HCT116 (cell line): Measurements from ENCODE around the gene ADGRL3. TPM values are rescaled to one million over a fixed set of nuclear protein-coding genes. Genes with fewer than 3 reads are reported as not detected.

Source experiments
- ATAC-seq: fragments of 200-7000 bp; cut with Tn5 transposase; 2 replicates; pipeline ENCODE4 v1.9.1; 2020; ENCODE audit warnings: mild to moderate bottlenecking, moderate library complexity
- BruUV-seq: library from RNA; stranded (reverse); fragments of 400-500 nt; replicated peaks from 2 replicates; lab custom pipeline; 2021; lab: Mats Ljungman, UMichigan
- CTCF ChIA-PET: fragments of 300-600 bp; sonication (Branson Sonifier 250); formaldehyde crosslinking; loops from one replicate; lab custom pipeline; 2021; ENCODE audit warnings: antibody characterized with exemption; lab: Charles Lee
- POLR2A ChIA-PET: fragments of 300-600, 350-600 bp; sonication (Branson Sonifier 250); formaldehyde crosslinking; loops from one replicate; lab custom pipeline; 2021; ENCODE audit warnings: antibody characterized with exemption; lab: Charles Lee
- RAD21 ChIA-PET, 2 experiments: fragments of 300-600 bp; sonication (Branson Sonifier 250); formaldehyde crosslinking; loops; one replicate each; lab custom pipeline; 2023; ENCODE audit warnings: low total read pairs in 2 of 2; ENCODE audit not compliant: uncharacterized antibody in 2 of 2, unreplicated experiment in 2 of 2, low non-redundant PET in 1 of 2; lab: Charles Lee
- DNase-seq: peaks from one replicate; pipeline ENCODE4 v3.0.0-alpha.2; 2010; ENCODE audit warnings: low read depth, low spot score
- H2AFZ ChIP-seq: fragments of 200-600 bp; shearing (Covaris generic), sonication (generic); 2 replicates; pipeline ENCODE4 v1.6.1; 2017; ENCODE audit warnings: low read depth, mixed run types, mixed read lengths, antibody characterized with exemption, low read length; ENCODE audit not compliant: poor library complexity, severe bottlenecking
- H3K27ac ChIP-seq: 2 replicates; pipeline ENCODE4 v1.5.1; 2012; ENCODE audit warnings: low read depth, low read length
- H3K27me3 ChIP-seq: fragments of 200-600 bp; sonication (generic); 2 replicates; pipeline ENCODE4 v1.6.1; 2016; ENCODE audit warnings: mixed run types, low read length, mixed read lengths; ENCODE audit not compliant: insufficient read depth
- H3K36me3 ChIP-seq, 2 experiments: fragments of 200-500 bp in 1 of 2; fragments of 200-600 bp in 1 of 2; sonication (Bioruptor generic) in 1 of 2; sonication (generic) in 1 of 2; 2 replicates each; pipeline versions ENCODE4 v1.5.1 to v1.6.1; 2014 to 2016; ENCODE audit warnings: low read length in 2 of 2, inconsistent platforms in 1 of 2, mixed read lengths in 1 of 2, mixed run types in 1 of 2; ENCODE audit not compliant: insufficient read depth in 2 of 2, control insufficient read depth in 1 of 2
- H3K4me1 ChIP-seq, 2 experiments: fragments of 200-600 bp in 1 of 2; sonication (generic) in 1 of 2; 2 replicates each; pipeline versions ENCODE4 v1.5.1 to v1.6.1; 2012 to 2017; ENCODE audit warnings: low read length in 2 of 2, inconsistent platforms in 1 of 2, mild to moderate bottlenecking in 1 of 2, mixed read lengths in 1 of 2, mixed run types in 1 of 2, moderate library complexity in 1 of 2; ENCODE audit not compliant: insufficient read depth in 2 of 2, control insufficient read depth in 1 of 2
- H3K4me2 ChIP-seq: fragments of 200-600 bp; sonication (generic); 2 replicates; pipeline ENCODE4 v1.6.1; 2017; ENCODE audit warnings: mixed run types, low read length, mixed read lengths
- H3K4me3 ChIP-seq, 2 experiments: fragments of 200-600 bp in 1 of 2; sonication (generic) in 1 of 2; replicated peaks in 1 of 2; 2 replicates each; pipeline ENCODE4 v1.5.1; 2011 to 2016; ENCODE audit warnings: low read length in 2 of 2, control low read depth in 1 of 2, low read depth in 1 of 2, mild to moderate bottlenecking in 1 of 2, mixed read lengths in 1 of 2, mixed run types in 1 of 2
- H3K79me2 ChIP-seq: fragments of 200-600 bp; sonication (generic); 2 replicates; pipeline ENCODE4 v1.6.1; 2017; ENCODE audit warnings: mild to moderate bottlenecking, mixed run types, low read length, moderate library complexity, mixed read lengths; ENCODE audit not compliant: insufficient read depth
- H3K9ac ChIP-seq: fragments of 200-600 bp; sonication (generic); 2 replicates; pipeline ENCODE4 v1.6.1; 2016; ENCODE audit warnings: low read length, mixed read lengths
- H3K9me2 ChIP-seq: fragments of 200-600 bp; sonication (generic), shearing (Covaris generic); 2 replicates; pipeline ENCODE4 v1.6.1; 2017; ENCODE audit warnings: mixed run types, mild to moderate bottlenecking, moderate library complexity; ENCODE audit not compliant: insufficient read depth
- H3K9me3 ChIP-seq, 2 experiments: fragments of 200-500 bp in 1 of 2; fragments of 200-600 bp in 1 of 2; sonication (Bioruptor generic) in 1 of 2; sonication (generic) in 1 of 2; 2 replicates each; pipeline ENCODE4 v1.6.1; 2014 to 2017; ENCODE audit warnings: low read length in 2 of 2, mixed read lengths in 2 of 2, inconsistent platforms in 1 of 2, low read depth in 1 of 2, mild to moderate bottlenecking in 1 of 2, mixed run types in 1 of 2, moderate library complexity in 1 of 2; ENCODE audit not compliant: control insufficient read depth in 1 of 2, insufficient read depth in 1 of 2
- H4K20me1 ChIP-seq: fragments of 200-600 bp; sonication (generic), shearing (Covaris generic); 2 replicates; pipeline ENCODE4 v1.6.1; 2017; ENCODE audit warnings: mixed run types, mild to moderate bottlenecking, moderate library complexity; ENCODE audit not compliant: insufficient read depth
- CEBPB ChIP-seq: IDR thresholded peaks from 2 replicates; pipeline ENCODE4 v1.6.1; 2012; ENCODE audit warnings: low read depth
- EGR1 ChIP-seq: IDR thresholded peaks from 2 replicates; pipeline ENCODE4 v1.6.1; 2012; ENCODE audit warnings: low read depth
- ELF1 ChIP-seq: IDR thresholded peaks from 2 replicates; pipeline ENCODE4 v1.6.1; 2012; ENCODE audit warnings: low read depth, borderline replicate concordance
- EZH2 ChIP-seq: fragments of 200-600 bp; sonication (generic); IDR thresholded peaks from 2 replicates; pipeline ENCODE4 v1.6.1; 2017; ENCODE audit warnings: antibody characterized with exemption, mixed run types
- EZH2phosphoT487 ChIP-seq: fragments of 200-600 bp; IDR thresholded peaks from 2 replicates; pipeline ENCODE4 v1.6.1; 2018; ENCODE audit warnings: antibody characterized with exemption, borderline replicate concordance
- FOSL1 ChIP-seq: IDR thresholded peaks from 2 replicates; pipeline ENCODE4 v1.6.1; 2012; ENCODE audit warnings: low read depth
- POLR2A ChIP-seq: IDR thresholded peaks from 2 replicates; pipeline ENCODE4 v1.7.0; 2011; ENCODE audit warnings: borderline replicate concordance; ENCODE audit not compliant: insufficient read depth, insufficient read length; ENCODE audit errors: extremely low read depth
- POLR2AphosphoS5 ChIP-seq: IDR thresholded peaks from 2 replicates; pipeline ENCODE4 v1.6.1; 2011; ENCODE audit warnings: mild to moderate bottlenecking, low read depth, low read length, moderate library complexity
- RAD21 ChIP-seq: IDR thresholded peaks from 2 replicates; pipeline ENCODE4 v1.6.1; 2012; ENCODE audit warnings: low read depth, mild to moderate bottlenecking
- SIN3A ChIP-seq: IDR thresholded peaks from 2 replicates; pipeline ENCODE4 v1.6.1; 2012; ENCODE audit warnings: low read depth
- SP1 ChIP-seq: IDR thresholded peaks from 2 replicates; pipeline ENCODE4 v1.6.1; 2012; ENCODE audit warnings: low read depth
- SRF ChIP-seq: IDR thresholded peaks from 2 replicates; pipeline ENCODE4 v1.6.1; 2012; ENCODE audit warnings: low read depth
- YY1 ChIP-seq: IDR thresholded peaks from 2 replicates; pipeline ENCODE4 v1.6.1; 2011; ENCODE audit warnings: low read length, low read depth, moderate library complexity, mild to moderate bottlenecking; ENCODE audit not compliant: insufficient replicate concordance; ENCODE audit errors: extremely low read depth
- ZBTB33 ChIP-seq: IDR thresholded peaks from 2 replicates; pipeline ENCODE4 v1.6.1; 2011; ENCODE audit warnings: mild to moderate bottlenecking, low read length, moderate library complexity; ENCODE audit not compliant: insufficient replicate concordance; ENCODE audit errors: extremely low read depth
- ZFX ChIP-seq: fragments of 450-650 bp; IDR thresholded peaks from 2 replicates; pipeline ENCODE4 v1.6.1; 2017
- ZNF274 ChIP-seq: fragments of 200-500 bp; sonication (Bioruptor generic); IDR thresholded peaks from 2 replicates; pipeline ENCODE4 v1.6.1; 2014; ENCODE audit warnings: mild to moderate bottlenecking, low read depth, low read length, inconsistent platforms
- intact Hi-C: fragments of 100-400 bp; cut with micrococcal nuclease; formaldehyde crosslinking; loops from 2 replicates; pipeline ENCODE4 v1.10.0; 2022
- total RNA-seq: library from RNA; stranded (reverse); gene quantifications from one replicate; pipeline ENCODE4 v1.2.1, GENCODE V29; 2021; ENCODE audit not compliant: unreplicated experiment
- TF ChIP-seq, protein P1 (sequence below): IDR thresholded peaks from 2 replicates; pipeline ENCODE4 v1.6.1; 2012
- TF ChIP-seq, protein P2 (sequence below), 3 experiments: fragments of 200-600 bp in 1 of 3; sonication (generic) in 1 of 3; IDR thresholded peaks in 2 of 3; conservative IDR thresholded peaks in 1 of 3; 2 replicates each; pipeline ENCODE4 v1.5.1; 2012 to 2017; ENCODE audit warnings: low read depth in 2 of 3, low read length in 2 of 3, antibody characterized with exemption in 1 of 3, borderline replicate concordance in 1 of 3, control low read depth in 1 of 3, mild to moderate bottlenecking in 1 of 3, mixed read lengths in 1 of 3, mixed run types in 1 of 3, moderate library complexity in 1 of 3; ENCODE audit not compliant: insufficient read depth in 1 of 3

The ADGRL3 gene
- total RNA-seq, 1 experiment from 2014 or later = not detected

- TF ChIP-seq EZH2 (no peak), ZFX (no peak), YY1 (no peak), ZBTB33 (no peak), POLR2A (no peak), FOSL1 (no peak), CEBPB (no peak), POLR2AphosphoS5 (no peak), SRF (no peak), ZNF274 (no peak), EGR1 (no peak), EZH2phosphoT487 (no peak), SP1 (no peak), SIN3A (no peak), RAD21 (no peak), ELF1 (no peak)
- TF ChIP-seq, protein P1, sequence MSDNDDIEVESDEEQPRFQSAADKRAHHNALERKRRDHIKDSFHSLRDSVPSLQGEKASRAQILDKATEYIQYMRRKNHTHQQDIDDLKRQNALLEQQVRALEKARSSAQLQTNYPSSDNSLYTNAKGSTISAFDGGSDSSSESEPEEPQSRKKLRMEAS = no peak
- TF ChIP-seq, protein P2, sequence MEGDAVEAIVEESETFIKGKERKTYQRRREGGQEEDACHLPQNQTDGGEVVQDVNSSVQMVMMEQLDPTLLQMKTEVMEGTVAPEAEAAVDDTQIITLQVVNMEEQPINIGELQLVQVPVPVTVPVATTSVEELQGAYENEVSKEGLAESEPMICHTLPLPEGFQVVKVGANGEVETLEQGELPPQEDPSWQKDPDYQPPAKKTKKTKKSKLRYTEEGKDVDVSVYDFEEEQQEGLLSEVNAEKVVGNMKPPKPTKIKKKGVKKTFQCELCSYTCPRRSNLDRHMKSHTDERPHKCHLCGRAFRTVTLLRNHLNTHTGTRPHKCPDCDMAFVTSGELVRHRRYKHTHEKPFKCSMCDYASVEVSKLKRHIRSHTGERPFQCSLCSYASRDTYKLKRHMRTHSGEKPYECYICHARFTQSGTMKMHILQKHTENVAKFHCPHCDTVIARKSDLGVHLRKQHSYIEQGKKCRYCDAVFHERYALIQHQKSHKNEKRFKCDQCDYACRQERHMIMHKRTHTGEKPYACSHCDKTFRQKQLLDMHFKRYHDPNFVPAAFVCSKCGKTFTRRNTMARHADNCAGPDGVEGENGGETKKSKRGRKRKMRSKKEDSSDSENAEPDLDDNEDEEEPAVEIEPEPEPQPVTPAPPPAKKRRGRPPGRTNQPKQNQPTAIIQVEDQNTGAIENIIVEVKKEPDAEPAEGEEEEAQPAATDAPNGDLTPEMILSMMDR (IDR thresholded peaks at IDR 0.05 in 2 of 3, conservative IDR thresholded peaks at IDR 0.05 in 1 of 3; ENCODE audit: borderline replicate concordance in 1 of 3, insufficient read depth in 1 of 3, low read depth in 2 of 3, low read length in 2 of 3) = no peak
- POLR2A ChIA-PET = no interaction called here
Measured at GRCh38 chr4:61395754-61396153, 195.6 kb downstream of the ADGRL3 start.

More at GRCh38 chr4:61395754-61396153, 195.6 kb downstream of the ADGRL3 start:
- no peak for ATAC-seq
- Histone ChIP-seq H3K27me3 (no peaks in the 10 kb centered on the region), H3K9ac (no peak overlapping the region), H3K27ac (no peak overlapping the region), H3K9me2 (no peaks in the 10 kb centered on the region), H3K79me2 (no peaks in the 10 kb centered on the region), H4K20me1 (no peaks in the 10 kb centered on the region), H3K9me3 (peaks cover 17 to 19% of the 10 kb centered on the region in 2 experiments; a peak in 3 of 4 replicates), H3K4me1 (no peaks in the 10 kb centered on the region), H2AFZ (no peak overlapping the region), H3K36me3 (no peaks in the 10 kb centered on the region), H3K4me3 (no peak overlapping the region), H3K4me2 (no peak overlapping the region)
- CTCF ChIA-PET = no interaction called here
- RAD21 ChIA-PET = no interaction called here
- intact Hi-C loops = no loop called here
- DNase-seq = no peak
- no TSS peak for BruUV-seq
